ENCODE data around the gene GABARAPL1.

DNA sequence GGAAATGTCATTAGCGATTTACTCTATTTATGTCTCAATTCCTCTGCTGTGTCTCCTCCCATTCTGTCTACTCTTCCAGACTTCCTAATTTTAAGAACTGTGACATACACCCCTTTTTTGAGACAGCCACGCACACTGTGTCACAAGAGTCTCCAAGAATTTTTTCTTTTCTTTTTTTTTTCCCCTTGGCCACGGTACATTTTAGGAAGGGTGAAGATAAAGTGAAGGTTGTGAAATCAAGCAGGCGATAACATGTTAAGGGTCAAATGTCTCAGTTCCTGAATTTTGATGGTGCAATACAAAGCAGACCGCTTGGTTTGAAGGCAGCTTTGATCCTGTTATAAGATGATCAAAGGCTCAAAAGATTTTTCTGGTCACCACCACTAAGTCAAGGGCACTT, 45.1 kb upstream of the GABARAPL1 start:
- TF ChIP-seq, protein P1, sequence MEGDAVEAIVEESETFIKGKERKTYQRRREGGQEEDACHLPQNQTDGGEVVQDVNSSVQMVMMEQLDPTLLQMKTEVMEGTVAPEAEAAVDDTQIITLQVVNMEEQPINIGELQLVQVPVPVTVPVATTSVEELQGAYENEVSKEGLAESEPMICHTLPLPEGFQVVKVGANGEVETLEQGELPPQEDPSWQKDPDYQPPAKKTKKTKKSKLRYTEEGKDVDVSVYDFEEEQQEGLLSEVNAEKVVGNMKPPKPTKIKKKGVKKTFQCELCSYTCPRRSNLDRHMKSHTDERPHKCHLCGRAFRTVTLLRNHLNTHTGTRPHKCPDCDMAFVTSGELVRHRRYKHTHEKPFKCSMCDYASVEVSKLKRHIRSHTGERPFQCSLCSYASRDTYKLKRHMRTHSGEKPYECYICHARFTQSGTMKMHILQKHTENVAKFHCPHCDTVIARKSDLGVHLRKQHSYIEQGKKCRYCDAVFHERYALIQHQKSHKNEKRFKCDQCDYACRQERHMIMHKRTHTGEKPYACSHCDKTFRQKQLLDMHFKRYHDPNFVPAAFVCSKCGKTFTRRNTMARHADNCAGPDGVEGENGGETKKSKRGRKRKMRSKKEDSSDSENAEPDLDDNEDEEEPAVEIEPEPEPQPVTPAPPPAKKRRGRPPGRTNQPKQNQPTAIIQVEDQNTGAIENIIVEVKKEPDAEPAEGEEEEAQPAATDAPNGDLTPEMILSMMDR (IDR thresholded peaks at IDR 0.05; ENCODE audit: insufficient read depth, low read depth, low read length) = no peak
- TF ChIP-seq EZH2 (IDR thresholded peaks at IDR 0.05; ENCODE audit: insufficient read depth, low read length) = no peak
